Endothelial cell (in vitro differentiated cells): Measurements from ENCODE around the gene CNKSR1. TPM values are rescaled to one million over a fixed set of nuclear protein-coding genes. Genes with fewer than 3 reads are reported as not detected.

ENCODE experiments used
- DNase-seq: peaks from one replicate; pipeline ENCODE4 v3.0.0; 2021; ENCODE audit warnings: low spot score
- H3K27ac Mint-ChIP-seq: one replicate; pipeline ENCODE4 v1.8.0; 2021; ENCODE audit warnings: mixed read lengths, inconsistent platforms; ENCODE audit not compliant: unreplicated experiment
- H3K27me3 Mint-ChIP-seq: one replicate; pipeline ENCODE4 v1.8.0; 2021; ENCODE audit warnings: mild to moderate bottlenecking, moderate library complexity, mixed read lengths, inconsistent platforms; ENCODE audit not compliant: unreplicated experiment
- H3K36me3 Mint-ChIP-seq: one replicate; pipeline ENCODE4 v1.8.0; 2021; ENCODE audit warnings: mild to moderate bottlenecking, low read depth, mixed read lengths, inconsistent platforms; ENCODE audit not compliant: unreplicated experiment
- H3K4me1 Mint-ChIP-seq: one replicate; pipeline ENCODE4 v1.8.0; 2021; ENCODE audit warnings: mild to moderate bottlenecking, mixed read lengths, inconsistent platforms; ENCODE audit not compliant: unreplicated experiment
- H3K4me3 Mint-ChIP-seq: one replicate; pipeline ENCODE4 v1.8.0; 2021; ENCODE audit warnings: mild to moderate bottlenecking, mixed read lengths, inconsistent platforms; ENCODE audit not compliant: unreplicated experiment
- H3K9me3 Mint-ChIP-seq: one replicate; pipeline ENCODE4 v1.8.0; 2021; ENCODE audit warnings: mixed read lengths, inconsistent platforms; ENCODE audit not compliant: unreplicated experiment
- total RNA-seq: library from RNA; stranded (reverse); fragmentation: NEBNext Ultra II Directional; extraction: Animal tissue kit (Norgen Biotek cat#: 25700); gene quantifications from one replicate; pipeline ENCODE4 v1.2.1, GENCODE V29; 2021; ENCODE audit not compliant: unreplicated experiment
- TF ChIP-seq, protein P1 (sequence below): fragments of 200-600 bp; sonication (generic); IDR thresholded peaks from one replicate; pipeline ENCODE4 v1.5.0; 2021; ENCODE audit warnings: antibody characterized with exemption; ENCODE audit not compliant: unreplicated experiment

Gene CNKSR1
- total RNA-seq, 1 donor from 2014 or later, result 10.0 TPM

DNA sequence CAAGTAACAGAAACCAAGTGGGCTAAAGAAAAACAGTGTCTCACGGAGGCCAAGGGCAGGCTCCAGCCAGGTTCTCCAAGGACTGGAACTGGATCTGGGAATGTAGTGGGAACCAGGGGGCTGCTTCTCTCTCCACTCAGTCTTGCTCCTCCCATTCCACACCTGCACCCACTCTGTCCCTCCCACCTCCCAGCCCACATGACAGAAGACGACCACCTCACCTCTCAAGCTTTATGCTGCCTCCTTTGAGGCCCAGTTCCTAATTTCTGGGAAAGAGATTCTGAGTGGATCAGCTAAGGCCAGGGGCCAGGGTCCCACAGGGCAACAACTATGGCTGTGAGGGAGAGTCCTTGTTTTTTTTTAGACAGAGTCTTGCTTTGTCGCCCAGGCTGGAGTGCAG is 38.0 kb downstream of the CNKSR1 start:
- Mint-ChIP-seq H3K4me3 (no peak overlapping the region), H3K27me3 (no peaks in the 10 kb centered on the region), H3K36me3 (no peaks in the 10 kb centered on the region), H3K4me1 (peaks cover 2% of the 10 kb centered on the region), H3K27ac (no peak overlapping the region), H3K9me3 (no peaks in the 10 kb centered on the region)
- TF ChIP-seq, protein P1, sequence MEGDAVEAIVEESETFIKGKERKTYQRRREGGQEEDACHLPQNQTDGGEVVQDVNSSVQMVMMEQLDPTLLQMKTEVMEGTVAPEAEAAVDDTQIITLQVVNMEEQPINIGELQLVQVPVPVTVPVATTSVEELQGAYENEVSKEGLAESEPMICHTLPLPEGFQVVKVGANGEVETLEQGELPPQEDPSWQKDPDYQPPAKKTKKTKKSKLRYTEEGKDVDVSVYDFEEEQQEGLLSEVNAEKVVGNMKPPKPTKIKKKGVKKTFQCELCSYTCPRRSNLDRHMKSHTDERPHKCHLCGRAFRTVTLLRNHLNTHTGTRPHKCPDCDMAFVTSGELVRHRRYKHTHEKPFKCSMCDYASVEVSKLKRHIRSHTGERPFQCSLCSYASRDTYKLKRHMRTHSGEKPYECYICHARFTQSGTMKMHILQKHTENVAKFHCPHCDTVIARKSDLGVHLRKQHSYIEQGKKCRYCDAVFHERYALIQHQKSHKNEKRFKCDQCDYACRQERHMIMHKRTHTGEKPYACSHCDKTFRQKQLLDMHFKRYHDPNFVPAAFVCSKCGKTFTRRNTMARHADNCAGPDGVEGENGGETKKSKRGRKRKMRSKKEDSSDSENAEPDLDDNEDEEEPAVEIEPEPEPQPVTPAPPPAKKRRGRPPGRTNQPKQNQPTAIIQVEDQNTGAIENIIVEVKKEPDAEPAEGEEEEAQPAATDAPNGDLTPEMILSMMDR, result no peak
- no peak for DNase-seq

DNA sequence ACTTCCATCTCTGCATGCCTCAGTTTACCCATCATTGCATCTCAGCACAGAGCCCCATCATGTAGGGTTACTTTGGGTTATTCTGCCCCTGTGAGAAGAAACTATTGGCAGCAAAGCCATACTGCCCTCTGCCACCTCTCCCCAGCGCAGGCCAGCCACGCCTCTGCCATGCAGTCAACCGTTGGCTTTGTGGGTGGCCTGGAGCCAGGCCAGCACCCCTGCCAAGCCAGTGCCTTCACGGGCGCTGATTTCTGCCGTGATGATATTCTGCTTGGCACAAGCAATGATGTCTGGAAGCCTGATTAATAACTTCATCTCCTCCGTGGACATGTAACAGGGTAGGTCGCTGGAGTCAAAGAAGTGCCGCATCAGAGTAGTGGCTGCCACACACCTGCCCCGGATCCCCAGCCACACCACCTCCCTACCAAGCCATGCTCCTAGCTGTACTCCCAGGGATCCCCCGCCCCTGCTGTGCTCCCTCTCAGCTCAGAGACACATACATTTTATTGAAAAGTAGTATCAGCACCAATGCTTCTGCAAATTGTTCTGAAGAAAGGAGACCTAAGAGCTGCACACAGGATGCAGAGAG is 41.7 kb downstream of the CNKSR1 start:
- Mint-ChIP-seq H3K36me3 (no peaks in the 10 kb centered on the region), H3K27me3 (no peaks in the 10 kb centered on the region), H3K9me3 (no peaks in the 10 kb centered on the region), H3K4me3 (no peak overlapping the region), H3K27ac (no peak overlapping the region), H3K4me1 (peaks cover 2% of the 10 kb centered on the region)
- TF ChIP-seq, protein P1, result no peak
- DNase-seq, result no peak

DNA sequence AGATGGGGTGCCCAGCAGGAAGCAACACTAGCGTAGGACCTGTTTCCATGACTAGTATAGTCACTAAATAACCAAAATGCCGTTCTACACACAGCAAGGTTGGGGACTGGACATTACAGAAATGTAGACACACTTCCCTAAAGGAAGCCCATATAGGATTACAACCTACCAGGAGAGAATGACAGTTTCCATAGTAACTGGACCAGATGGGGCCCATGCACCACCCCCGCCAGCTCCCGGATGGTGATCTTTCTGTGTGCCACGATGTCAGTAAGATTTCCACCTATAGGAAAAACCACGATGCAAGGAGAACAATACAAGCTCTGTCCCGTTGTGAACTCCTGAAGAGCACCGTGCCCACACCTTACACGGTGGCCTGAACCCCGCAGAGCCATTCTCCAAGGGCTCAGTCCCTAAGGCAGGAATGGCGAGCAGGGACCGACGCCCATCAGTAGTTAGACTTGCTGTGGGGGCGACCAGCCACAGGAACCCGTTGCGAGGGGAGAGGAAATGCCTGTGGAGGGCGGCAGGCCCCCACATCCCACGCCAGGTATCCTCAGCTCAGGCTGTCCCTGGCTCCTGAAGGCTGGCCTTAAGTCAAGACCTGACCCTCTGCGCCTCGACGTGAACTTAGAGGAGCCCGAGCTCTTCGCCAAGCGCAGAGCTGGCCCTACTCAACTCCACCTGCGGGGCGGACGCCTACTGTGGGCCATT is 43.1 kb downstream of the CNKSR1 start:
- TF ChIP-seq, protein P1, result no peak
- DNase-seq, result no peak
- Mint-ChIP-seq H3K4me1 (peaks cover 2% of the 10 kb centered on the region), H3K36me3 (no peaks in the 10 kb centered on the region), H3K9me3 (no peaks in the 10 kb centered on the region), H3K27ac (no peak overlapping the region), H3K4me3 (peak overlapping the region; percentile 47), H3K27me3 (no peaks in the 10 kb centered on the region)

DNA sequence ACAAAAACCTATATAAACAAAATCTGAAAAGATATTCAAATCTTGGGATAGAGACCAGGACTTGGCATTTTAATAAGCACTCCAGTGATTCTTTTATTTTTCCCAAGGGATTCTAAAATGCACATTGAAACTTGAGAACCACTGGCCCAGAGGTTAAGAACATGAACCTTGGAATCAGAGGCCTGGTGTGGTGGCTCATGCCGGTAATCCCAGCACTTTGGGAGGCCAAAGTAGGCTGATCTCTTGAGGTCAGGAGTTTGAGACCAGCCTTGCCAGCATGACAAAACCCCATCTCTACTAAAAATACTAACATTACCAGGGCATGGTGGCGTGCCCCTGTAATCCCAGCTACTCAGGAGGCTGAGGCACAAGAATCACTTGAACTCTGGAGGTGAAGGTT is 43.8 kb downstream of the CNKSR1 start:
- Mint-ChIP-seq H3K27ac (no peak overlapping the region), H3K4me3 (no peak overlapping the region), H3K27me3 (peaks cover 4% of the 10 kb centered on the region), H3K9me3 (no peaks in the 10 kb centered on the region), H3K4me1 (peaks cover 7% of the 10 kb centered on the region), H3K36me3 (no peaks in the 10 kb centered on the region)
- no peak for DNase-seq
- TF ChIP-seq, protein P1, result no peak

DNA sequence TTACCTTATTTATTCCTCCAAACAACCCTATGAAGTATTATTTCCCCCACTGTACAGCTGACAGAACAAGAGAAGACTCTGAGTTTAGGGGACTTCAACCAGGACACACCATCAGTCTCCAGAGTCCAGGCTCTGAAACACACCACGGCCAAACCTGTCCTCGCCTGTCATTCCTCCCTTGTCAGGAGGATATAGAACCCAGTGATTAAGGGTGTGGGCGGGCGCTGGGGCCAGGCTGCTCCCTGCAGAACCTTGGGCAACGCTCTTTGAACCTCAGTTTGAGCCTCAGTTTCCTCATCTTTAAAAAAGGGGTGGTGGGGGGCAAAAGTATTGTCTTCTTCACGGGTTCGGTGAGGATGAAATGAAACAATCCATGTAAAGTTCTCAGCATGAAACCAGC is 47.3 kb downstream of the CNKSR1 start:
- Mint-ChIP-seq H3K4me3 (no peak overlapping the region), H3K27ac (no peak overlapping the region), H3K36me3 (no peaks in the 10 kb centered on the region), H3K9me3 (no peaks in the 10 kb centered on the region), H3K4me1 (peaks cover 7% of the 10 kb centered on the region), H3K27me3 (peaks cover 4% of the 10 kb centered on the region)
- no peak for DNase-seq
- TF ChIP-seq, protein P1, result no peak
